PC-3 (cell line): ENCODE results near the gene CNTNAP2. TPM values are rescaled to one million over a fixed set of nuclear protein-coding genes. Genes with fewer than 3 reads are reported as not detected.

Experiments
- ATAC-seq: fragments of 200-7000 bp; cut with Tn5 transposase; 2 replicates; pipeline ENCODE4 v1.9.1; 2020; ENCODE audit warnings: mild to moderate bottlenecking, moderate library complexity
- BruUV-seq: library from RNA; stranded (reverse); fragments of 400-500 nt; replicated peaks from 2 replicates; lab custom pipeline; 2021; lab: Mats Ljungman, UMichigan
- CTCF ChIA-PET: fragments of 300-600 bp; sonication (Branson Sonifier 250); formaldehyde crosslinking; loops from one replicate; lab custom pipeline; 2022; ENCODE audit warnings: antibody characterized with exemption; lab: Charles Lee
- POLR2A ChIA-PET: fragments of 300-600 bp; sonication (Branson Sonifier 250); formaldehyde crosslinking; loops from one replicate; lab custom pipeline; 2022; ENCODE audit warnings: antibody characterized with exemption; ENCODE audit not compliant: unreplicated experiment; lab: Charles Lee
- DNase-seq: peaks from one replicate; pipeline ENCODE4 v3.0.0-alpha.2; 2015
- H2AFZ ChIP-seq: fragments of 300-600 bp; sonication (generic); 2 replicates; pipeline ENCODE4 v1.6.0; 2016; ENCODE audit warnings: antibody characterized with exemption, low read length
- H3F3A ChIP-seq: fragments of 300-600 bp; sonication (generic); one replicate; pipeline ENCODE4 v1.6.0; 2017; ENCODE audit warnings: antibody characterized with exemption, low read length, control low read depth, mild to moderate bottlenecking; ENCODE audit not compliant: unreplicated experiment
- H3K27ac ChIP-seq: fragments of 300-600 bp; sonication (generic); 2 replicates; pipeline ENCODE4 v1.5.1; 2016; ENCODE audit warnings: mild to moderate bottlenecking, low read length
- H3K27me3 ChIP-seq: fragments of 300-600 bp; sonication (generic); 2 replicates; pipeline ENCODE4 v1.6.1; 2016; ENCODE audit warnings: low read length, mixed read lengths
- H3K36me3 ChIP-seq: fragments of 300-600 bp; sonication (generic); 2 replicates; pipeline ENCODE4 v1.6.1; 2016; ENCODE audit warnings: low read depth, mixed run types, low read length, mixed read lengths
- H3K4me1 ChIP-seq: fragments of 300-600 bp; sonication (generic); 2 replicates; pipeline ENCODE4 v1.5.1; 2016; ENCODE audit warnings: low read length; ENCODE audit not compliant: insufficient read depth
- H3K4me2 ChIP-seq: fragments of 300-600 bp; sonication (generic); 2 replicates; pipeline ENCODE4 v1.6.0; 2016; ENCODE audit warnings: low read length
- H3K4me3 ChIP-seq: fragments of 300-600 bp; sonication (generic); 2 replicates; pipeline ENCODE4 v1.5.1; 2016; ENCODE audit warnings: mild to moderate bottlenecking, low read length, mixed read lengths
- H3K79me2 ChIP-seq: fragments of 300-600 bp; sonication (generic); 2 replicates; pipeline ENCODE4 v1.6.1; 2017; ENCODE audit warnings: low read length, mixed read lengths
- H3K9ac ChIP-seq: fragments of 300-600 bp; sonication (generic); 2 replicates; pipeline ENCODE4 v1.6.0; 2016; ENCODE audit warnings: mild to moderate bottlenecking, low read length
- H3K9me2 ChIP-seq: fragments of 300-600 bp; sonication (generic); replicated peaks from 2 replicates; pipeline ENCODE4 v1.6.1; 2016; ENCODE audit warnings: mixed run types, low read length, mixed read lengths
- H3K9me3 ChIP-seq: fragments of 300-600 bp; sonication (generic); 2 replicates; pipeline ENCODE4 v1.6.1; 2016; ENCODE audit warnings: low read length, mixed read lengths
- H4K20me1 ChIP-seq: fragments of 300-600 bp; sonication (generic); 2 replicates; pipeline ENCODE4 v1.6.1; 2016; ENCODE audit warnings: low read length, mixed read lengths
- CTCF ChIP-seq: fragments of 300-600 bp; sonication (generic); conservative IDR thresholded peaks from 2 replicates; pipeline ENCODE4 v1.5.1; 2017; ENCODE audit warnings: antibody characterized with exemption, low read depth, mild to moderate bottlenecking, low read length
- EZH2 ChIP-seq: fragments of 300-600 bp; sonication (generic); IDR thresholded peaks from one replicate; pipeline ENCODE4 v1.6.1; 2017; ENCODE audit warnings: antibody characterized with exemption, mild to moderate bottlenecking, low read length; ENCODE audit not compliant: unreplicated experiment
- EZH2phosphoT487 ChIP-seq: fragments of 300-600 bp; sonication (generic); IDR thresholded peaks from 2 replicates; pipeline ENCODE4 v1.6.1; 2018; ENCODE audit warnings: mild to moderate bottlenecking, antibody characterized with exemption, low read length, borderline replicate concordance
- intact Hi-C: fragments of 100-400 bp; cut with micrococcal nuclease; formaldehyde crosslinking; loops from 2 replicates; pipeline ENCODE4 v1.9.0; 2023
- total RNA-seq: library from RNA; depleted of rRNA; stranded (reverse); fragments of >200 nt; gene quantifications from 2 replicates; pipeline ENCODE4 v1.2.3, GENCODE V29; 2014

Gene CNTNAP2
- total RNA-seq, 1 experiment from 2014 or later = 1.5 TPM

- H3K9me2 ChIP-seq = no peaks in the 10 kb centered on the region
- TF ChIP-seq EZH2 (no peak), CTCF (no peak), EZH2phosphoT487 (no peak)
- no peak for ATAC-seq
- peaks cover 15% of the 10 kb centered on the region; the same call in 1 of the 2 replicates for H3K27me3 ChIP-seq
- no peaks in the 10 kb centered on the region for H3K4me1 ChIP-seq
- DNase-seq = no peak
- no peak overlapping the region for H3K27ac ChIP-seq
- no peaks in the 10 kb centered on the region for H4K20me1 ChIP-seq
- ChIA-PET CTCF (no interaction called here), POLR2A (interaction anchor here (0.7 kb wide), 1 partner anchor 56 kb away, joined by 5 read pairs; no protein-coding TSS in a partner anchor)
- H3K79me2 ChIP-seq = no peaks in the 10 kb centered on the region
- no TSS peak for BruUV-seq
- H3K9me3 ChIP-seq = no peaks in the 10 kb centered on the region
- intact Hi-C loops = no loop called here
- no peak overlapping the region for H2AFZ ChIP-seq
- H3F3A ChIP-seq = no peaks in the 10 kb centered on the region
- H3K4me2 ChIP-seq = no peak overlapping the region
- H3K4me3 ChIP-seq = no peak overlapping the region
- no peaks in the 10 kb centered on the region for H3K36me3 ChIP-seq
- H3K9ac ChIP-seq = no peak overlapping the region
Measured at GRCh38 chr7:148093375-148094166, 1977.0 kb downstream of the CNTNAP2 start.

DNA sequence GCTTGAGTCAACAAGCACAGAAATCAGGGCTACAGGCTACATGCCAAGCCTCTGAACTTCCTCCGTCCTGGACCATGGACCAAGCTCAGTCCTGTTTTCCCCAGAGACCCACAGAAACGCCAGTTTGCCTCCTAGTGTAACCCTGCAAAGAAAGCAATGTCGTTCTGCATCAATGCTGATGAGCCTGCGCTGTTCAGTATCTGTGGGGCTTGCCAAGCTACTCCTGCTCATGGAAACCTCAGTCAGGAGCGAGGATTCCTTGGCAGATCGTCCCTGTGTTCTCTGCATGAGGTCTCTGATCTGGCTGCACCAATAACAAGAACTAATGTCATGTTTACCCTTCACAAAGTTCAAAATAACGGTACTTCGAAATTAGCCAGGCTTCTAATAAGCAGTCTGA, 1978.5 kb downstream of the CNTNAP2 start:
- H3F3A ChIP-seq = no peaks in the 10 kb centered on the region
- H3K36me3 ChIP-seq = no peaks in the 10 kb centered on the region
- H3K9me2 ChIP-seq = no peaks in the 10 kb centered on the region
- H3K9me3 ChIP-seq = no peaks in the 10 kb centered on the region
- no peaks in the 10 kb centered on the region for H3K4me1 ChIP-seq
- H3K9ac ChIP-seq = no peak overlapping the region
- H4K20me1 ChIP-seq = no peaks in the 10 kb centered on the region
- H3K27me3 ChIP-seq = peaks cover 15% of the 10 kb centered on the region; the same call in 1 of the 2 replicates
- POLR2A ChIA-PET = no interaction called here
- BruUV-seq = no TSS peak
- H3K4me3 ChIP-seq = no peak overlapping the region
- intact Hi-C loops = no loop called here
- no peak overlapping the region for H3K27ac ChIP-seq
- H3K4me2 ChIP-seq = no peak overlapping the region
- ATAC-seq (no peak), DNase-seq (no peak)
- no peaks in the 10 kb centered on the region for H3K79me2 ChIP-seq
- no peak overlapping the region for H2AFZ ChIP-seq
- CTCF ChIA-PET = no interaction called here
- TF ChIP-seq EZH2phosphoT487 = no peak
- TF ChIP-seq CTCF = no peak
- no peak for TF ChIP-seq EZH2

- Histone ChIP-seq H3K9me3 (no peaks in the 10 kb centered on the region), H3K4me2 (no peak overlapping the region), H4K20me1 (no peaks in the 10 kb centered on the region), H3K9me2 (no peaks in the 10 kb centered on the region), H3K79me2 (no peaks in the 10 kb centered on the region), H3K9ac (no peak overlapping the region), H3K27me3 (peaks cover 6% of the 10 kb centered on the region; the same call in 1 of the 2 replicates), H3K4me1 (no peaks in the 10 kb centered on the region), H3K36me3 (no peaks in the 10 kb centered on the region), H2AFZ (no peak overlapping the region), H3K27ac (no peak overlapping the region), H3F3A (no peaks in the 10 kb centered on the region), H3K4me3 (no peak overlapping the region)
- ATAC-seq (no peak), DNase-seq (no peak)
- POLR2A ChIA-PET = no interaction called here
- CTCF ChIA-PET = no interaction called here
- TF ChIP-seq EZH2 = no peak
- intact Hi-C loops = no loop called here
- no TSS peak for BruUV-seq
Measured at GRCh38 chr7:148104136-148104716, 1987.6 kb downstream of the CNTNAP2 start.
